ENCODE data around the gene EMP1.

The EMP1 gene

DNA sequence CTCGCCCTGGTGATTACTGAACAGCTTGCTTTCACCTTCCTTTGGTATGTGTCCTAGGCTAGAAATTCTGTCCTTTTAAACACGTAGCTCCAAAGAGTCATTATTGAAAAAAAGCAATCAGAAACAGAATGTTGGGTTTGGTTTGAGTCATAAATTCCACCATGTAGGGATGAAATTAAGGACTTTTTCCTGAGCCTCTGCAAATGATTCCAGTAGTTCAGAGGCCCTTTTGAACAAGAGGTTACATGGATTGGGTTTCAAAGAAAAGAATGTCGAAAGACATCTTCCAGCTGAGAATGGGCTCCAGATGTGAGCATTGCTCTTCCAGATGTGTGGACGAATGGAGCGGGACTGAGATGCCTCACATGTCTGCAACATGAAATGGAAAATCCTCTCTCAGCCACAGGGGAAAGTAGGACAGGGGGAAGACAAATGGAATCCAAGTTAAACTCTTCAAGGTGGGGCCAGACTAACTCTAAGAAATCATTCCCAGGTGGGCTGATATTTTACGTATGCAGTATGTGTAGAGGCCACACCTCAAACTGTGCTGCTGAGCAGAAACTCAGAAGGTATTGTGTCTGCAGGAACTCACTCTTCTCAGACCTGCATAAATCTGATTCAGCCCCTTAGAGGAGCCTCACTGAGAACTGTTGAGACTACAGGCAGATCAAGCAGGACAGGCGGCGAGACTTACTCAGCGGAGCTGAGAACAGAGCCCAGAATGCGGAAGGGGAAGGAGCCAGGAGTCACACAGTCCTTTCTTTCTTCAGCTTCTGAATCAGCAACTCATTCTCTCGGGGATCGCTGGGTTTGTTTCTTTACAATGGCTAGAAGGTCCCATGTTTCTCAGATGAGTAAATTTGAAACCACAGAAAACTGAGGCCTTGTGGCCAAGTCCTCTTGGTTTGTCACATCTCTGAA lies 23.3 kb upstream of the EMP1 start:
- peak; percentile 92 to 93 for DNase-seq (ENCODE audit: low read depth in 2 of 2)

DNA sequence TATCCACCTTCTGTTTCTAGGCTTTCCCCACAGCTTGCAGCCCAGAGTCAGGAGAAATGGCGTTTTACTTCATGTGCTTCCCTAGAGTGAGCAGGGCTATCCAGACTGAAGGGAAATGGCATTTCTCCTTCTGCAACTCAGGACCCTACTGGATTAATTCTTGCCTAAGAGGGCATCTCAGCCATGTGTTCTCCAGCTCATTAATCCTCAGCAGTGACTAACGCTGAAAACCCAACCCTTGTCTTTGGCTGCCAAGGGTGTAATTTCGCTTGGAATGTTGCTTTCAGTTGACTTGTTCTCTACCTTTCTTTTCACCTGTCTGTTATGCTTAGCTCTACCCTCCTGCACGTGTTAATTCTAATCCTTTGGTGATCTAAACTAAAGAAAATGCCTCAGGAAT lies 21.0 kb upstream of the EMP1 start:
- DNase-seq (ENCODE audit: low read depth in 2 of 2) = no peak

DNA sequence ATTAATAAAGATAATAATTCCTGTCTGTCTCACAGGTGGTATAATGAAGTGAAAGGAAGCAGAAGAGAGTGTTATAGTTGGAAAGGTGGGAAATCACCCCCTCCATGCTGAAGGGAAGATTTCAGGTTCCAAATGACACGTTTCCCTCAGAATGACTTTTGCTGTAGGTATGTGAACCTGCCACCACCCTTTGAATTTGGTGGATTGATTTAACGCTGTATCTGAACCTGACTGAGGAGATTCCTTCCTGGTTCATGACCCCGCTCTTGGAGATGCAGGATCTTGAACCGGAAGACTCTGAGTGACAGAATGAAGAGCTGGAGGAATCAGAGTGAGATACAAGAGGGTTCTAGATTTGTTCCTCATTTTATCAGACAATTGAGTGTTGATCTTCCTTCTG lies 20.3 kb upstream of the EMP1 start:
- no peak for DNase-seq (ENCODE audit: low read depth in 2 of 2)

DNA sequence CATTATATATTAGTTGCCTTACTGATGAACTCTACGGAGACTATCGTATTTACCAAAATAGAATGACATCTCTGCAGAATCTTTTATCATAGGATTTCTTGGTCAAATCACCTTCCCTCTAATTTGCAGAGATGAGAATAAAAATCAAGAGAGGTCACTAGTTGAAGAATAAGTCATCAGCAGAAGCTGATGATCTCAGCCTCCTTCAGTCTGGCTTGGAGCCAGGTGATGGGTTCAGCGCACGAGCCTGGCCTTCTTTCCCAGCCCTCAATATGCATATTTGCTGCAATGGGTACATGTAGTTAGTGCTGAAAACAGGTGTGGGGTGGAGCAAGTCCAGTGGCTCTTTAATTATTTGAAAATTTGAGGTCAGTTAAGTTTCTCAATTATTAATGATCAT lies 19.2 kb upstream of the EMP1 start:
- no peak for DNase-seq (ENCODE audit: low read depth in 2 of 2)

DNA sequence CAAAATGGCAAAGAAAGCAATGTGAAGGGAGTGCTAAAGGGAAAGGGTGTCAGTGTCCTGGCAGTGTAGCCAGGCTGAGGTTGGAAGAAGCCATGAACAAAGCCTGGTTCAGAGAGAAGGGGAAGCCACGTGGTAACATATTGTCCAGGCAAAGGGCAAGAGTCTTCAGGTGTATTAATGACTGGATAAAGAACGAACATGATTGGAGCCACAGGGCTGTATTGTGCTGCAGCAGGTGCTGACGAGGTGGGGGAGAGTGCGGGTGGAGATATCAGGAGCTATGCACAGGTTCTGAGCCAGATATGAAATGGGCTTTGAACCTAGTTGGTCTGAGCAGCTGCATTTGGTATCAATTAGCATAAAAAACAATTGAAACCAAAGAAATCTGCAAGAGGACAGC lies 18.6 kb upstream of the EMP1 start:
- DNase-seq (ENCODE audit: low read depth in 2 of 2) = no peak

DNA sequence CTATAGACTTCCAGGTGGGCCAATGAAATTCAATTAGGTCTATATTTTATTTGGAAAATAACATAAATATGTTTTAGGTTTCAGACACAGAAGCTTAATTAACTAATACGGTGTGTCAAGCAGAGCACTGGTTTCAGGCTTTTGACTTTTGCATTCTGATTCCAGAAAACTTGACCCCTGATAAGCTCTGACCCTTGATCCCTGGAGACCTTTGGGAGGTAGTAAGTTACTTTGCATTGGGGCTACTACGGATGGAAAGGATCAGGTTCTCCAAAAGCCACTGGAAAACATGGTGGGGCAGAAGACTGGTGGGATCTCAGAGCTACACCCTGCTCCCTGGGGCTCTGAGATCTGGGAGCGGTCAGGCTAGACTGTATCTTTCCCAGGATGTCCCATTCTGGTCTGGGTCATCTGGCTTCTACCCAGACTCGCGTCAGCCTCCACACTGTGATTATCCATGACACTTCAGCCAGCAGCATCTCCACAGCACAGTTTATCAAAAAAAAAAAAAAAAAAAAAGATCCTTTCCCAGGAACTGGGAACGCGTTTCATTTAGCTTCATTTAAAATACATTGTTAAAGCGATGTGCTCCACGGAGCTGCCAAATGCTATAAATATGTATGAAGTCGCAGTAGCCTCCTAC lies 17.8 kb upstream of the EMP1 start:
- DNase-seq (ENCODE audit: low read depth in 2 of 2) = no peak

DNA sequence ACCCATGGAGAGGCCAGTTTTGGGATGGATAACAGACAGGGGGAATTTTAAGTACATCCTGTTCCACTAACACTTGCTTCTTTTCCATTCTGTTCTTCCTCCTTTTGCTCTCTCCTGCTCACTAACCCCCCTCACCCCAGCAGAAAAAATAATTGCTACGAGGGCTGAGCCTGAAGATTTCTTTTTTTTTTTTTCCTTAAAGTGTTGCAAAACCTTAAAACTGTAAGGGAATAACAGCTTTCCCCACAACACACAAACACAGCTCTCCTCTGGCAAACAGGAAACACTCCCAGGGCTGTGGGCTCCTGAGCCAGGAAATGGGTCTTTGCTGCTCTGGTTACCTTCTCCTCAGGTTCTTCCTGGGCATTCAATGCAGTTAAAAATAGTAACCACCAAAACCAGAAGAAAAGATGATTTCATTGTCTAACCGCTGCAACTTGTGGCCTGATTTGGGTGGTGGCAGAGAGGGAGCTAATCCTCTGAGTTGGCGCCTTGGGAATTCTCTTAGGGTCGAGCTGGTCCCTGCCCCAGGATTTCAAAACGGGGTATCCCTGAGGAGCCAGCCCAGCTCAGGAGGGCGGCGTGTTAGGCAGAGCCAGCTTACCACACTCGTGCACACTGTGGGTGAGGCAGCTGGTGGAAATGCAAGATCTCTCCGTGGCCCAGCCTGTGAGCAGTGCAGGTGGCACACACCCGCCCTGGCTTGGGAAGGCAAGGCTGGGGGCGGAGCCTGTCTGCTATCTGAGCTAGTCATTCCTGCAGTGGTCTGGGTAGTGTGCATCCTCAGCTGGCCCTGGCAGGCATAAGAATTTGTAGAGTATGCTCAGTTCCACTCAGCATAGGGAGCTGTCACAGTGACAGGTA lies 17.1 kb upstream of the EMP1 start:
- no peak for DNase-seq (ENCODE audit: low read depth in 2 of 2)

DNA sequence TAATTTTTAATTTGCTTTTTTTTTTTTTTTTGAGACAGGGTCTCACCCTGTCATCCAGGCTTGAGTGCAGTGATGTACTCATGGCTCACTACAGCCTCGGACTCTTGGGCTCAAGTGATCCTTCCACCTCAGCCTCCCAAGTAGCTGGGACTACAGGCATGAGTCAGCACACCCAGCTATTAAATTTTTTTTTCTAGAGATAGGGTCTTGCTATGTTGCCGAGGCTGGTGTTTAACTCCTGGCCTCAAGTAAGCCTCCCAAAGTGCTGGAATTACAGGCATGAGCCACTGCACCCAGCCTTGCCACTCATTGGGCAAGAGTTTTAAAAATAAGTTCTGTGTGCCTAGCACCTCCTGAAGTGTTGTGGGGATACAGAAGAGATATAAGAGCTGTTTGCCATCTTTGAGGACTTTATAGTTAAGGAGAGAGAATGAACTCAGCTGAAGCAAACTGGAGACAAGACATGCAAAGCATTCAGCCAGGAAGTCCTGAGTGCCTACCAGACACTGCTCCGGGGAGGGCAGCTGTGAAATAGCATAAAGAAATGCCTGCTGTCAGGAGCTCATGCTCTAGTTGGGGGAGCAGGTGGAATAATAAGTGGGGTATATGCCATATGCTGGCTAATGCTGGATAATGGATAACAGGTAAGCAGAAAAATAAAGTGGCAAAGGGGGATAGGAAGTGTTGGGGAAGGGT lies 15.0 kb upstream of the EMP1 start:
- no peak for DNase-seq (ENCODE audit: low read depth in 2 of 2)

DNA sequence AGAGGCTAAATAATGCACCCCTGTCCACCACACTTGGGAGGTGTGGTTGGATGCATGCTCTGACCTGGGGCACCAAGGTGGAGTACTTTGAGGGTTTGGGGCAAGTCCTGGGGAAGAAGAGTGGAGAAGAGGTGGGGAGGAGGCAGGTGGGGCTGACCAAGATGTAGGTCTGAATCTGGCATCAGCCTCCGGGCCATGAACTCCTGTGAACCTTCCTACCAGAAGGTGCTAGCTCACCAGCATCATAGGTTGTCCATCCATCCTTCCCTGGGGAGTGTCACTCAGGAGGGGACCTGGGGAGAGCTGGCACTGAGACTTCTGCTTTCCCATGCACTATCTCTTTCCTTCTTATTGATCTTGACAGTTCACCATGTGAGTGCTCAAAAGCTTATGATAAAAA lies 13.6 kb upstream of the EMP1 start:
- no peak for DNase-seq (ENCODE audit: low read depth in 2 of 2)

DNA sequence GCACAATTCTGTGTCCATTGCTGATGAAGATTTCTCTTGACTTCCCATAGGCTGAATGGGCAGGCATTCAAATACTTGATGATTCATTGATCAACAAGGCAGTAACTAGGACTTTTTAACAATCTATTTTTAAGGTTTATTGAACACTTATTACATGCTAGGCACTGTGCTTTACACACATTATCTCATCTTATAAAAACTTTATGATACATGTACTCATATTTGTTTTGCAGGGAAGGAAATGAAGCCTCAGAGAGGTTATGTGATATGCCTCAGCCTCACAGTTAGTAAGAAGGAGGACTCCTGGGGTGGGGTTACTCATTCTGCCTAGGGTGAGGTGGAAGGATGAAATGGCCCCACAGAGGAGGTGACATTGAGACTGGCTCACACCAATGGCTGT lies 12.9 kb upstream of the EMP1 start:
- DNase-seq (ENCODE audit: low read depth in 2 of 2) = no peak

DNA sequence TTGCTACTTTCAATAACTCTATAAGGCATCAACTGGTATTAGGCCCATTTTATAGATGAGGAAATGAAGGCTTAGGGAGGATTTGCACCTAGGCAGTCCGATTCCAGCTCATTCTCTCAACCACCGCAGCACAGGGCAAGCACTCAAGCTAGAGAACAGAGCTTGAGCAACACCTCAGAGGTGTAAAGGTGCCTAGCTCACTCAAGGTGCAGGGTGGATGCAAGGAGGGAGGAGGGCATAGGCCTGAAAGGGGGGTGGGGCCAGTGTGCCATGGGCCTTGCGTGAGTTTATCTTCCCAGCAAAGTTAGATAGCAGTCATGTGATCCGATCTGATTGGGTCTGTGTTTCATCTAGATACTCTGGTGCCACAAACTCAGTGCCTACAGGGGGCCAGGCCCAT lies 10.2 kb upstream of the EMP1 start:
- no peak for DNase-seq (ENCODE audit: low read depth in 2 of 2)

DNA sequence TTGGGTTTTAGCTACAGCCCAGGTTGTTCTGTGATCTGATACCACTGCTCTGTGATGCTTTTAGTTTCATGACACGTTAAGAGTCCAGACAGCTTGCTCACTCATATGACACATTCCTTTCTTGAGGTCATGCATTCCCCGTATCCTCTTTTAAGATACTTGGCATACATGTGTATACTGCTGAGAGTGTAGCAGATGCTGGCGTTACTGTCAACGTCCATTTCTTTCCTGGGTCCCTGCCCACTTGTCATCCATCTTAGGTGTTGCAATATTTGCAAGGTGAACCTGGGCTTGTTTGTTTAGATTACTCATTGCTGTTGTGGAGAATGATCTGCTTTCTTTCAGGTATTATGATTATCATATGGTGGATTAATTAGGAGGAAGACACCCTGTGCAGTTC lies 9.1 kb upstream of the EMP1 start:
- DNase-seq (ENCODE audit: low read depth in 2 of 2) = no peak

DNA sequence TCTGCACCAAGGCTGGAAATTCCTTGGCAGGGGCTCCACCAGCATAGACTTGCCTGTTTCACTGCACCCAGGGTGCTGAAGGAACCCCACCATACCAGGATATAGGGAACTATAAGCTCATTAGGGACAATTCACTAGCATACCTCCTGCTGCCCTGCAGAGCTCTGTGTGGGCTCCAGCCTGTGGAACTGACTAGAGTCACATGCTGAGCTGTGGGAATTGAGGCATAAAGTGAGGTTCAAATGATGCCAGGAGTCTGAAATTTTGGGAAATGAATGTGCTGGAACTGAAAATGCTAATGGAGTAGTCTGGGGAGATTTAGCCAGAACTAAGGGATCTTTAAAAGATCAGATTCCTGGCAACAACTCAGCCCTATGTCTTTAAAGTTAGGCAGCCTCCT lies 7.3 kb upstream of the EMP1 start:
- DNase-seq (ENCODE audit: low read depth in 2 of 2) = no peak

DNA sequence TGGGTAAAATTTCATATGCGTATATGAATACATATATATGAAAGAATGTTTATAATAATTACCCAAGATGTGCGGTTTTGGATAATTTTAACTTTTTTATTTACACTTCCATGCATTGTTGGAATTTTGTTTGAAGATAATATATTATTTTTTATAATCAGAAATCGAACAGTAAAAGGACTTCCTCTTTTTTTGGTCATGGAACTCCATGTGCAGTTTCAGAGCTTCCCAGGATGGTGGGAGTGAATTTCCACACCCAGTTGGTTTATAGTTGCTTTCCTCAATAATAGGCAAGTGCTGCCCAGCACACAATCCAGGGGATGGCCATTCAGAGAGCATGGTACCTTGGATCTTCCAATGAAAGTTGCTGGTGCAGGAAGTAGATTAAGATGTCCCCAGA lies 6.3 kb upstream of the EMP1 start:
- DNase-seq (ENCODE audit: low read depth in 2 of 2) = no peak

DNA sequence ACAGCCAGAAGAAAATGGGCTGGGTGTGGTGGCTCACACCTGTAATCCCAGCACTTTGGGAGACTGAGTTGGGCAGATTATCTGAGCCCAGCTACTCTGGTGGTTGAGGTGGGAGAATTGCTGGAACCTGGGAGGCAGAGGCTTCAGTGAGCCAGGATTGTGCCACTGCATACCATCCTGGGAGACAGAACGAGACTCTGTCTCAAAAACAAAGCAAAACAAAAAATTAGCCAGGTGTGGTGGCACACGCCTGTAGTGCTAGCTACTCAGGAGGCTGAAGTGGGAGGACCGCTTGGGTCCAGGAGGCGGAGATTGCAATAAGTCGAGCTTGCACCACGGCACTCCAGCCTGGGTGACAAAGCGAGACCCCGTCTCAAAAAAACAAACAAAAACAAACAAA lies 3.8 kb upstream of the EMP1 start:
- DNase-seq (ENCODE audit: low read depth in 2 of 2) = no peak

DNA sequence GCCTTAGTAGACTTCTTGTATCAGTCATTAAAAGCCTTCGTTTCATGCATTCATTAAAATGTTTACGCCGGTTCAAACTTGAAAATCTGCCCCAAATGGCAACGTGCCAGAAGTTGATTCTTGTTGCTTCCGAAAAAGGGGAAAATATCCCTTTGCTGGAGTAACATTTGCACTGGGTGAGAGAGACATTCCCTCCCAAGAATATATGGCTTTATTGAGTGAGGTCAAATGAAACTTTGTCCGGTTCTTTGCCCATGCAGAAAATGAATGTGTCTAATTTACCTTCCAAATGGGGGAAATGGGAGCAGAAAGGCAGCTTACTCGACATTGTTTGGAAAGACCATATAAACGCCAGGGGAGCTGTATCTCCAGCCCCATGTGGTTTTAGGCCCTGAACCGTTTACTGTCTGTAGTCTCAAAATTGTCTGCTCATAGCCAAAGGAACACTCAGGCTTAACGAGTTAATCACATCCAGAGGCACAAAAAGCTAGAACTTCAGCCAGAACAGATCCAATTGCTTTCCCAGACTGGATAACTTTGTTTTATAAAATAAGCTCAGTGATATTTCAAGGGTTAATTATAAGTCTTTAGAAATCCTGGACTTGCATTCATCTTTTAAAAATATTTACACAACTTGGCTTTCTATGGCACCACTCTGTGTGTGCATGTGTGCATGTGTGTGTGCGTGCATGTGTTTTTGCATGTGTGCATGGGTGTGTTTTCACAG lies 2.9 kb upstream of the EMP1 start:
- no peak for DNase-seq (ENCODE audit: low read depth in 2 of 2)

DNA sequence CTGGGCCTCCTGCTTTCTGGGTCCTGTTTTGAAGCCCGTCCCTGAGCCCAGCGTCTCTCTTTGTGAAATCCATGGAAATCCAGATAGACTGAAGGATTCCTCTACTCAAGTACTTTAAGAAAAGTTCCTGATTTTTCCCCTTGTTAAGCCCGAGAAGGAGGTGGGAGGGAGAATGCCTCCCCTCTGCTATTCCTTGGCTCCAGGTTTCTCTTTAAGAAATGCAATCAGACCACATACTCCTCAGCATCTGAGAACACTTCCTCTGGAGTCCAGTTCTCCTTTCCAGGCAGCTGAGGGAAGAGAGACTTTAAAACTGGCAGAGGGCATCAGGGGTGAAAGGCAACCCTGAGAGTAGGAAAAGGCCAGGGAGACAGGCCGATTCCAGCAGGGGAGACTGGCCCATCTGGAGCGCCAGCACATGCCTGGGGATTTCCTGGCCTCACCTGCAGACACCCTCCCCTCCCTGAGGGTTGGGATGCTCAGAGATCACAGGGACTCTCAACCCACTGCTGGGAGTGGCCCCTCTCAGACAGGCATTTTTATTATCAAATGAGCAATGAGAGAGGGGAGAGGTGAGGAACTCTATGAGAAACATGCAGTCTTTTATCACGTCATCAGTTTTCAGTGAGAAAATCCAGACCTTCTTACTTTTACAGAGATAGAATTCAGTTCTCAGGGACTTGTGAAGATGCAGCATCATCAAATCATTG lies 2.0 kb upstream of the EMP1 start:
- DNase-seq (ENCODE audit: low read depth in 2 of 2) = no peak

DNA sequence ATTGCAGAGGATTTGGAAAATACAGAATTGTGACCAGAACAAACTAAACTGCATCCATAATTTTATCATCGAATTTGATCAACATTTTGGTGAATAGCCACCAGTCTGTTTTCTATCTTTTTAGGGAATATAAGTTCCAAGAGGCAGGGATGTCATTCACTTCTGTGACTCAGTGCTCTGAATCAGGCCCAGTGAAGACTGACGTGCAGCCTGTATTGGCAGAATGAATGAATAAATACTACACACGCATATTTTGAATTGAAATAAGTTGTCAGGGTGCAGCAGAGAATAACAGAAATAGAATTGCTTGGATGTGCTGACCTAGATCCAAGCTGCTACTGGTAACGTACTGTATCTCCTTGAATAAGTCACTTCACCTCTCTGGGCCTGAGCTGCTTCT lies 1.3 kb upstream of the EMP1 start:
- DNase-seq (ENCODE audit: low read depth in 2 of 2) = no peak

DNA sequence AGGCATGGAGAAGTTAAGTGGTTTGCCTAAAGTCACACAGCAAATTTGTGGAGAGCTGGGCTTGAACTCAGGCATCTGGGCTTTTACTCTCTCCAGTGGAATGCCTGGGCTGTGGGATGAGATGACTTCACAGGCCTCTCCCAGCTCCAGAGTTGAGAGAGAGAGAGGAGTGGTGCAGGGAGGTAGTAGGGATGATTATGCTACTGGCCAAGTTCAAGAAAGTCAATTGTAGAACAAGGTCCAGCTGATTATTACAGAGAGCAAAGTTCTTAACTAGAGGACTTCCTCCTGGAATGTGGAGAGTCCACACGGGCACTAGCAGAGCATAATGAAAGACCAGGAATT lies 769 bp upstream of the EMP1 start:
- no peak for DNase-seq (ENCODE audit: low read depth in 2 of 2)

DNA sequence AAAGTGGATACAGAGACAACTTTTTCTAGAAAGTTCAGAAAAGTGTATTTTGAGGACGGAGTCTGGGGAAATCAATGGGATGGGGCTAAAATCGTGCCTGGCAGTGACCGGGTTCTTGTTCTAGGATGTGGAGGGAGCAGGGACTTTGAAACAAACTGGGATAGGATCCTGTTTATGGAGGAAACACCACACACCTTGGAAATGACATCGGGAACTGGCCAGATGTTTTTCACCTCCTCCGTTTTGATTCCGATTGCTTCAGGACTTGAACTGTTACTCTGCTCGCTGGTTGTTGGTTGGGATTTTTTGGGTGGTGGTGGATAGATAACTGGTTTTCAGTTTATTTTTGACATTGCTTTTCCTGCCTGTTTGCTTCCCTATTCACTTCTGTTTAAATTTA lies 506 bp downstream of the EMP1 start:
- DNase-seq (ENCODE audit: low read depth in 2 of 2) = no peak
